Activated T-cell treated with anti-CD3 and anti-CD28 coated beads for 24 hours (primary cell): ENCODE measurements around the gene AMFR.
A peak's percentile ranks its signal among the peaks of the same experiment; 100 is the strongest.

Experiments
- DNase-seq: peaks from one replicate; pipeline ENCODE4 v3.0.0-alpha.2; 2020; ENCODE audit warnings: low read depth

The AMFR gene

DNA sequence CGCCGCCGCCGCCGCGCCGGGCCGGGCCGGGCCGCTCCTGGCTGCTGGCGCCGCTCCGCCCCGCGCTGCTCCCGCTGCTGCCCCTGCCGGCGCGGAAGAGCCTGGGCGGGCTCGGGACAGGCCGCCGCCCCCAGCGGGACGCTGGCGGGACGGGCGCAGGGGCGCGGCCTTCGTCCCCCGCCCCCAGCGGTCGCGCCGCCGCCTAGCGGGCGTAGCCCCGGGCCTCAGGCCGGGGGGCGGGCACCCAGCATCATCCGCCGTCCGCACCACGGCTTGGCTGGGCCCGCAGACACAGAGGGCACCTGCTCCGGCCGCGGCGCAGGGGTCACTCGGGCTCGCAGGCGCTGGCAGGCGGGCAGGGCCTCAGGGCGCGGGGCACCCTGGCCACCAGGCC, at the start of gene AMFR:
AMFR (minus strand) TSS at position 107 of the 394 bp plus-strand sequence. CDS start 218 bp downstream, outside the sequence.
- DNase-seq, result peak; percentile 53

DNA sequence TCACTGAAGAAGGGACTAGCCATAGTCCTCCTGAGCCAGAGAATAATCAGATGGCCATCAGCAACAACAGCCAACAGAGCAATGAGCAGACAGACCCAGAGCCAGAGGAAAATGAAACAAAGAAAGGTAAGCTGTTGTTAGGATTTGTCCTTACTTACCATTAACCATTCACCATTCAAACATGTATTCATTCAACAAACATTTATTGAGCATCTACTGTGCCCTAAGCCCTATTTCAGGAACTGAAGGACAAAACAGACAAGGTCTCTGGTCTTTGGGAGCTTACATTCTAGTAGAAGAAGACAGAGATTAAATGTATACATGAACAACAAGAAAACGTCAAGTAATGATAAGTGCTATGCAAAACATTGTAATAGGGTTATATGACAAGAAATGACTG, 45.3 kb upstream of the AMFR start:
- DNase-seq, result no peak

DNA sequence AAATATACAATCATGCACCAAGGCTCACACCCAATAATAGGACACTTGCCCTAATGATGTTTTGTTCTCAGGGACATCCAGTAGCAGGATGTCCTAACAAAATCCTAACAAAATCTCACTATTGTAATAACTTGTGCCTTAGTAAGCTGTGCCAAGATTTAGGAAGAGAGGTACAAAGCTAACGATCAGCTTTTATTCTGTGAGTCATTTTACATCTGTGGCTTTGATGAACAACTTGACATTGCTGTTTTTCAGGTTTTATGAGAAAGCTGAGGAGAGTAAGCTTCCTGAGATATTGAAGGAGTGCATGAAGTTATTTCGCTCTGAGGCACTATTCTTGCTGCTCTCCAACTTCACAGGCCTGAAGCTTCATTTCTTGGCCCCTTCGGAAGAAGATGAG, 44.9 kb upstream of the AMFR start:
- no peak for DNase-seq

DNA sequence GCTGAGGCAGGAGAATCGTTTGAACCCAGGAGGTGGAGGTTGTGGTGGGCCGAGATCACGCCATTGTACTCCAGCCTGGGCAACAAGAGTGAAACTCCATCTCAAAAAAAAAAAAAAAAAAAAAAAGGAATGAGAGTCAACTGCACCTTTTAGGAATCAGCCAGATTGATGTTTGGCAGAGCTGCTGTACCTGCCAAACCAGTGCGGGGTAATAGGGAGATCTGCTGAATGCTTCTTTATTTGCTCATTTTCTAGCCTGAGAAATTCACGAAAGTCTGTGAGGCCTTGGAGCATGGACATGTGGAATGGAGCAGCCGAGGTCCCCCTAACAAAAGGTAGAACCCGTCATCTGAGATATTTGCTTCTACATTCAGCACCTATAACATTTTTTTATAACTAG, 44.4 kb upstream of the AMFR start:
- DNase-seq, result no peak

GRCh38 chr16:56468800-56469199, 43.5 kb upstream of the AMFR start:
- no peak for DNase-seq

- no peak for DNase-seq
Measured at GRCh38 chr16:56466344-56466743, 41.0 kb upstream of the AMFR start.

- DNase-seq, result no peak
Measured at GRCh38 chr16:56463153-56463552, 37.8 kb upstream of the AMFR start.

GRCh38 chr16:56462064-56462796, 36.9 kb upstream of the AMFR start:
- no peak for DNase-seq

DNA sequence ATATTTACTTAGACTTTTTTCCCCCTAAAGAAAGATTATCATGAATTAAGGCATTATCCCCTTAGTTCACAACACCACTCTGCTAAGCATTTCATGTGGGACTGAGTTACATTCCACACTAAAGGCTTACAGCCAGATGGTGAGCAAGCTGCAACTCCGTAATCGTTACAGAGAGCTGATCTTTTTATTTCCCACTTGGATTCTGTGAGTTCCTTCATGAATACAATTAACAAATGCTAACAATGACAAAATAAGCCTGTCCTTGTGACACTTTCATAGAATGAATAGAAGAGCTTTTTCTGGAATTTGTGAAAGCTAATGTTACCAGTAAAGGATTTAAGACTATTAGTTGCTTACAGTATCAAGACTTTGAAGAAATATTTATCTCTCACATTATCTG, 34.8 kb upstream of the AMFR start:
- no peak for DNase-seq

DNA sequence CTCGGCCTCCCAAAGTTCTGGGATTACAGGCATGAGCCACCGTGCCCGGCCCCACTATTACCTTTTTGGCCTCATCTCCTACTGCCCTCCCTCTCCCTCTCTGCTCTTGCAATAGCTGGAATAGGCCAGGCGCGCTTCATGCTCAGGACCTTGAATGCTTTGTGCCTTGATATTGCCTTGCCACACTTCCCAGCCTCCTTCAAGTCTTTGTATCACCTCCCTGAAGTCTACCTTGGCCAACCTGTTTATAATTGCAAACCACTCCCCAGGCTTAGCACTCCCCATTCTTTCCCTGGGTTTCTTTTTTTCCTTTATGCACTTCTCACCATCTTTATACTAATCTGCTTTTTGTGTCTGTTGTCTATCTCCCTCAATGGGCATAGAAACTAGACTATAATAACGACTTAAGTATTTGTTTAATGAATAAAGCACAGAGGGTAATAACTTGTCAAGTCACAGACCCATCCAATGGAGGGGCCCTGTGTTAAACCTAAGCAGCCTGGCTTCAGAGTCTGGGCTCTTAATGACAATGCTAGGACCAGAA, 32.7 kb upstream of the AMFR start:
- DNase-seq, result no peak

DNA sequence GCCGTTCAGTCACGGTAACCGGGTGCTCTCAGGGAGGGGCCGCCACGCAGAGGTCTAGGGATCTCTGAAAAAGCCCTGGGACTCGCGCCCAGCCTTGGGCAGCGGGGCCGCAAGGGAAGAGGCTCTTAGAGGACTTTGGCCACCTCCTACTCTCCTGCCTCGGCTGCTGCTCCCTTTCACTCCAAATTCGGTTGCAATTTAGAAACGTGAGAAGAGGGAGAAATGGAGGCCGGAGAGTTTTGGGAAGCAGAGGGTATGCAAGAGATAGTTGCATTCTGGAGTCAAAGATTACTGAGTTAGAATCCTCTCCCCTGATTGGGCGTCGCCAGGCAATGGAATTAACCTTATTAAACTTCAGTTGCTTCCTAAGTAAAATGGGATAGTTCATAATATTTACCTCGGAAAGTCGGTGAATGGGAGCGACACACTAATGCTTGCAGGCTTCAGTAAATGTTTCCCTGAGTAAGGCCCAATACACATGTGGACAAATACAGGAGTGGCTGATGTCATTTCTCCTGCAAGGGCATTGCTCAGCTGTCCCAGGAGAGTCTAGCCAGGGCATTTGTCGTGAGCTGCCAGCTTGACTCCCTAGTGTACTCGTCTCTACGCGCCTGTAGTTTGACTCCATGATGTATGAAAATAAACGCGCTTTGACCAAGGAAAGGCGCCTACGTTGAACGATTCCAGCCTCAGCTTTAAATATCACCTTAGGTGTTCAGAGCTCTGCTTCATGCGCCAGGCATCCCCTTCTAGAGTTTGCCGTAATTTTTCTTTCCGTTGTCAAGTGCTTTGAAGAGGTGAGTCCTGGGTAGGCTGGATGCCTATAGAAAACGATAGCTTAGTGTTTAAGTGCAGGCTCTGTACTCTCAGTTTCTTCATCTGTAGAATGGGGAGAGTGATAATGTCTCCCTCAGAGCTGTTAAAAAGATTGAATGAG, 26.7 kb upstream of the AMFR start:
- no peak for DNase-seq

GRCh38 chr16:56450986-56451752, 25.8 kb upstream of the AMFR start, which contains the start of the genes NUDT21 and OGFOD1:
Gene NUDT21, minus strand, starts transcription at chr16:56451332. Its CDS starts 130 bp downstream, at chr16:56451202.
Gene OGFOD1, plus strand, starts transcription at chr16:56451554. Its CDS starts 59 bp downstream, at chr16:56451613.
- DNase-seq, result peak; percentile 88

DNA sequence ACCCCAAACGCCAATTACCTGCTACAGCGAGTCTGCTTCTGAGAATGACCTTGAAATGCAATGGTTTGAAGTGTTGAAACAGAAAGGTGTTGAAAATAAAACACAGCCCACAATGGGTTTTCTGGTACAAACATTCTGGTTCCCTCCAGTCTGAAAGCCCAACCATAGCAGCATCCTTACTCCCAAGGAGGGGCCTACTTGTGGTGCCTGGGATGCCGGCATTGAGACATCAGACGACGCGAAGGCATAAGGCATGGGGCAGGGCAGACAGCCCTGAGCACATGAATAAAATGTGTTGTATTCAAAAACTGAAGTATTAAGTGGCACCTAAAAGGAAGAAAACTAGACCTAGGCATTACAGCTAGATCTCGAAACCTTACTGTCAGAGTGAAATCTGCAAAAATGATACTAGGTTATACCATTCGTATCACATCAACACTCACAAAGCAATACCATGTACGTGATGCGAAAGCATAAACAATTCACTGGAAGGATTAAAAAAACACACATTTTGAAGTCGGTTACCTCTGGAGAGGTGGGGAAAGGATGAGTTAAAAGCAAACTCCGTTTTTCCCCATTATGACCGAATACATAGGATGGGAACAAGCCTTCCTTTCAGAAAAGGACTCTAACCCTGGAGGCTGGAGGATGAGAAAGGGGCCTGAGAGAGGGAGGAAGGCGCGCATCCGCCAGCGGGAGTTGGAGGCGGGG, 25.1 kb upstream of the AMFR start:
- DNase-seq, result no peak

- DNase-seq, result no peak
Measured at GRCh38 chr16:56448005-56448404, 22.7 kb upstream of the AMFR start.

DNA sequence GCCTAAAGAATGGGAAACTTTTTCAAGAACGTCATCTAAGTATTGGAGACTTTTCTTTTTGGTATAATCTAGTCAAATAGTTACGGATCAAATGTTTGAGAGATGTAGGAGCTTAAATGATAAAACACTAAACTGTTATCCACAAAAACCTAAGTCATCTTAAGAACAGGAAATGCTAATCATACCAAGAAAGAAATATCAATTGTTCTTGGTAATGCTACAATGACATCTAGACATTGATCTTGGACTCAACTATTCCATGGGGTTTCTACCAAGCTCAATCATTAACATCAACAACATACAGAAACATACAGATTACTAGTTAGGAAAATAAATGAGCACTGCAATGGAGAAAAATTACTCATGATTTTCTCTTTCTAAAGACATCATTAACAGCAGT, 21.9 kb upstream of the AMFR start:
- DNase-seq, result no peak

DNA sequence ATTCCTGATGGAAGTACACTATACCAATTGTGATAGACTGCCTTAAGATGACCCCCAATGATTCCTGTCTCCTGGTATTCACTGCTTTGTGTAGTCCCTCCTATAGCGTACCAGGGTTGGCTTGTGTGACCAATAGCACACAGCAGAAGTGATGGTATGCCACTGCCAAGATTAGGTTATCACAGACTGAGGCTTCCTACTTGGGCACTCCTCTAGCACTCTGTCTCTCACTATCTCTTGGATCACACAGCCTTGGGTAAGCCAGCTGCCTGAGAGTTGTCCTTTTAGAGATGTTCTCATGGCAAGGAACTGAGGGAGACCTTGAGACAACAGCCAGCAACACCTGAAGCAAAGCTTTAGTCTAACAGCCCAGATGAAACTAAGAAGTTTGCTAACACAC, 12.7 kb upstream of the AMFR start:
- DNase-seq, result no peak

GRCh38 chr16:56436258-56436657, 10.9 kb upstream of the AMFR start:
- DNase-seq, result no peak

DNA sequence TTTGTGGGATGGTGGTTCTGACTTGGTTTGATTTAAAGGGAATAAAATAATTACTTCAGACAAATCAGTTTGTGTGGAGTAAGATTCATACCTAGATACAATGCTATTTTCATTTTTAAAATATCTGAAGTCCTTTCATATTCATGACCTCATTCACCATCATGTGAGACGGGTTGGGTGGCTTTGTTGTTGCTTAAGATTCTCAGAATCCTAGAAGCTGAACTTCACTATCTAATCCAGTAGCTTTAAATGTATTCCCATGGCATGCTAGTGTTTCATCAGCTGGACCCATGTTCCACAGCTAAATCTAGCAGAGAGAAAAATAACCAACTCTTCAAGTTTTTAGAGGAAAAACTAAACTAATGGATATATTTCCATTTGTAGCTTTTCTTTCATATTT, 2.7 kb upstream of the AMFR start:
- no peak for DNase-seq

DNA sequence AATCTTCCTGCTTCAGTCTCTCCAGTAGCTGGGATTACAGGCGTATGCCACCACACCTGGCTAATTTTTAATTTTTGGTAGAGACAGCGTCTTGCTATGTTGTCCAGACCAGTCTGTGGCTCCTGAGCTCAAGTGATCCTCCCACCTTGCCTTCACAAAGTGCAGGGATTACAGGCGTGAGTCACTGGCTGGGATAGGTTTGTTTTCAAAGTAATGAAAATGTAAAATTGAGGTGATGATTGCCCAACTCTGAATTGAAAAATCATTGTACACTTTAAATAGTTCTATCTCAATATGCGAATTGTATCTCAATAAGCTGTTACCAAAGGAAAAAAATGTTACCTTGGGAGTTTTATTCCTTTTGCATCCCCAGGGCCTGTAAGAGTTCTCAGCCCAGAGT, 1.2 kb upstream of the AMFR start:
- DNase-seq, result no peak

DNA sequence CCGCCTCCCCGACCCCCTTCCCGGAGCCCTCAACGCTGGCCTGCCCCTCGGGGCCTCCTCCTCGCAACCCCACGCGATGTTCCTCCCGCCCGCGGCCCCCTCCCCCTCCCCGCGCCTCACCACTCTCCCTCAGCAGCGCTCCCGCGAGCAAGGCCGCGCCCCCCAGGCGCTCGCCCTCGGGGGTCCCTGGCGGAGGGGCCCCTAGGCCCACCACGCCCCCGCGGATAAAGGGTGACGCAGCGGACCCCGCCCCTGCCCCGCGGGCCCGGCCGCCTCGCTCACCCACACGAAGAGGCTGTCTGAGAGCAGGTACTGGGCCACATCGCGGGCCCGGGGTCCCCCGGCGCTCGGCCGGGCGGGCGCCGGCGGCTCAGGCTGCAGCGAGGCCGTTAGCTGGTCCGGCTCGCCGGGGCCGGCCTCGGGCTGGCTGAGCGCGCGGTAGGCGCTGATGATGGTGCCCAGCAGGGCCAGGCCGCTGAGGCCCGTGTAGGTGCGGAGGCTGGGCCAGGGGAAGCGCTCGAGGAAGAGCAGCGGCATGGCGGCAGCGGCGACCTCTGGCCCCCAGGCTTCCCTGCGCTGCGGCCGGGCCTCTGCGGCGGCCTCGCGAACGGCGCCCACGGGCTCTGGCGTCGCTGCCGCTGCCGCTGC, 430 bp downstream of the AMFR start:
- peak; percentile 11 for DNase-seq

DNA sequence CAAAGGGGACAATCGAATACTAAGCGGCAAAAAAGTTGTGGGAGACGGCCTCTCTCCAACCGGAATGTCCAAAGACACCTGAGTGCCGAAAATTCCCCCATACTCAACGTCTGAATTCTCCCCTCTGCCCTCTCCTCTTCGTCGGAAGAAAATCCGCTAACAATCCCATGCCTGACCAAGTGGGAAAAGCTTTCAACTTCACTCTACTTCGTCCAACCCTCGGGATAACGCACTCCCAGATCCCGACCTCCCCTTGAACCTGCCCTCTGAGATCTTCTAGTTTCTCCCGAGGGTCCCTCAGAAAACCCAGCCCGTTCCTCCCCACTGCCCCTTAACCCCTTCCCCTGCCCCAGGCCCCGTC, 961 bp downstream of the AMFR start:
- DNase-seq, result no peak
